ENCODE data around the gene ZNF639.

GRCh38 chr3:179276743-179277142 lies 46.1 kb upstream of the ZNF639 start:
- TF ChIP-seq CTCF (IDR thresholded peaks at IDR 0.05) (no peak), POLR2A (IDR thresholded peaks at IDR 0.05) (no peak), POLR2AphosphoS5 (IDR thresholded peaks at IDR 0.05; ENCODE audit: insufficient read depth in 1 of 2, low read depth in 1 of 2) (no peak)

All from vagina (tissue), 2 donors.